Vagina (tissue), 2 donors: ENCODE data around the gene GJC1.

Experiments used
- CTCF ChIP-seq, 3 experiments: fragments of 450-650 bp in 2 of 3; fragments of 200-600 bp in 1 of 3; sonication (generic) in 1 of 3; IDR thresholded peaks; one replicate each; pipeline ENCODE4 v1.5.1; 2017 to 2019; ENCODE audit warnings: antibody characterized with exemption in 3 of 3, mild to moderate bottlenecking in 2 of 3, moderate library complexity in 2 of 3
- POLR2A ChIP-seq, 2 donors: fragments of 450-650 bp; IDR thresholded peaks; one replicate each; pipeline ENCODE4 v1.6.1; 2017; ENCODE audit warnings: antibody characterized with exemption in 2 of 2, mild to moderate bottlenecking in 2 of 2, moderate library complexity in 2 of 2
- POLR2AphosphoS5 ChIP-seq, 2 donors: sonication (generic); formaldehyde crosslinking; IDR thresholded peaks; one replicate each; pipeline ENCODE4 v1.9.0; 2017; ENCODE audit warnings: antibody characterized with exemption in 2 of 2, mild to moderate bottlenecking in 2 of 2, low read depth in 1 of 2; ENCODE audit not compliant: insufficient read depth in 1 of 2

GRCh38 chr17:44794851-44795413, 35.2 kb downstream of the GJC1 start:
- TF ChIP-seq CTCF (IDR thresholded peaks at IDR 0.05) (no peak), POLR2A (IDR thresholded peaks at IDR 0.05) (no peak), POLR2AphosphoS5 (IDR thresholded peaks at IDR 0.05; ENCODE audit: insufficient read depth in 1 of 2, low read depth in 1 of 2) (no peak)
